ENCODE measurements around the gene ANKMY1. TPM values are rescaled to one million over a fixed set of nuclear protein-coding genes. Genes with fewer than 3 reads are reported as not detected.

The ANKMY1 gene
- total RNA-seq, 1 donor from 2014 or later, result 7.2 TPM

DNA sequence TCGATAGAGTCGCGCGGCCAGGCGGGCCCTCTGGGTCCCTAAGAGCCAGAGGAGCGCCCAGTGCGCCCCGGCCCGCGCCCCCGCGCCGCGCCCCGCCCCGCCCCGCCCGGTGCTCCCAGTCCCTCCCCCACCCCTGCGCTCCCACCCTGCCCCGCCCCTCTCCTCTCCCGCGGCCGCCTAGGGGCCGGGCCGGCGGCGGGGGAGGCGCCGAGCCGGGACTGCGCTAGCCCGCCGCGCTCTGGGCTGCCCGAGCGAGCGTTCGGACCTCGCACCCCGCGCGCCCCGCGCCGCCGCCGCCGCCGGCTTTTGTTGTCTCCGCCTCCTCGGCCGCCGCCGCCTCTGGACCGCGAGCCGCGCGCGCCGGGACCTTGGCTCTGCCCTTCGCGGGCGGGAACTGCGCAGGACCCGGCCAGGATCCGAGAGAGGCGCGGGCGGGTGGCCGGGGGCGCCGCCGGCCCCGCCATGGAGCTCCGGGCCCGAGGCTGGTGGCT, 122.3 kb downstream of the ANKMY1 start, which contains the start of gene GPC1:
TSS of gene GPC1 (plus strand) at position 207 of the 491 bp plus-strand sequence. CDS start at position 463, 256 bp downstream.
- H3K9me3 ChIP-seq (ENCODE audit: insufficient read depth, low read depth, low read length), result no peaks in the 10 kb centered on the region
- H2AFZ ChIP-seq (ENCODE audit: low read depth, low read length), result peak within 1 kb of the TSS; percentile 53
- H3K27ac ChIP-seq (ENCODE audit: low read depth, low read length), result peak within 1 kb of the TSS; percentile 87
- peak within 1 kb of the TSS; percentile 95 for H3K27ac Mint-ChIP-seq (ENCODE audit: unreplicated experiment)
- H3K9me3 Mint-ChIP-seq (ENCODE audit: unreplicated experiment), result peaks cover 1% of the 10 kb centered on the region
- H3K79me2 ChIP-seq (ENCODE audit: insufficient read depth, low read length), result peaks cover 48% of the 10 kb centered on the region
- H3K4me2 ChIP-seq (ENCODE audit: low read length), result peak within 1 kb of the TSS; percentile 100
- H3K4me1 Mint-ChIP-seq (ENCODE audit: low read depth, unreplicated experiment), result peaks cover 10% of the 10 kb centered on the region
- peak within 1 kb of the TSS; percentile 83 for H3K4me3 ChIP-seq (ENCODE audit: insufficient read depth, low read depth, low read length)
- peaks cover 2% of the 10 kb centered on the region for H3K27me3 Mint-ChIP-seq (ENCODE audit: low read depth, unreplicated experiment)
- TF ChIP-seq EZH2 (IDR thresholded peaks at IDR 0.05; ENCODE audit: insufficient read depth, low read length), result no peak
- TF ChIP-seq, protein P1, sequence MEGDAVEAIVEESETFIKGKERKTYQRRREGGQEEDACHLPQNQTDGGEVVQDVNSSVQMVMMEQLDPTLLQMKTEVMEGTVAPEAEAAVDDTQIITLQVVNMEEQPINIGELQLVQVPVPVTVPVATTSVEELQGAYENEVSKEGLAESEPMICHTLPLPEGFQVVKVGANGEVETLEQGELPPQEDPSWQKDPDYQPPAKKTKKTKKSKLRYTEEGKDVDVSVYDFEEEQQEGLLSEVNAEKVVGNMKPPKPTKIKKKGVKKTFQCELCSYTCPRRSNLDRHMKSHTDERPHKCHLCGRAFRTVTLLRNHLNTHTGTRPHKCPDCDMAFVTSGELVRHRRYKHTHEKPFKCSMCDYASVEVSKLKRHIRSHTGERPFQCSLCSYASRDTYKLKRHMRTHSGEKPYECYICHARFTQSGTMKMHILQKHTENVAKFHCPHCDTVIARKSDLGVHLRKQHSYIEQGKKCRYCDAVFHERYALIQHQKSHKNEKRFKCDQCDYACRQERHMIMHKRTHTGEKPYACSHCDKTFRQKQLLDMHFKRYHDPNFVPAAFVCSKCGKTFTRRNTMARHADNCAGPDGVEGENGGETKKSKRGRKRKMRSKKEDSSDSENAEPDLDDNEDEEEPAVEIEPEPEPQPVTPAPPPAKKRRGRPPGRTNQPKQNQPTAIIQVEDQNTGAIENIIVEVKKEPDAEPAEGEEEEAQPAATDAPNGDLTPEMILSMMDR (IDR thresholded peaks at IDR 0.05; ENCODE audit: insufficient read depth, low read depth, low read length), result no peak
- H3K27me3 ChIP-seq (ENCODE audit: insufficient read depth, low read length), result no peaks in the 10 kb centered on the region
- peak within 1 kb of the TSS; percentile 91 for H3K4me3 Mint-ChIP-seq (ENCODE audit: unreplicated experiment)
- peaks cover 3% of the 10 kb centered on the region for H3K36me3 Mint-ChIP-seq (ENCODE audit: low read depth, unreplicated experiment)
- H3K36me3 ChIP-seq (ENCODE audit: insufficient read depth, low read length), result no peaks in the 10 kb centered on the region
- H3K4me1 ChIP-seq (ENCODE audit: insufficient read depth, low read length), result peaks cover 36% of the 10 kb centered on the region
- no peak for FAIRE-seq
- peak; percentile 56 for DNase-seq (ENCODE audit: low read depth)
- H4K20me1 ChIP-seq (ENCODE audit: insufficient read depth, low read length), result peaks cover 41% of the 10 kb centered on the region
- H3K9ac ChIP-seq (ENCODE audit: low read length), result peak within 1 kb of the TSS; percentile 90

GRCh38 chr2:240434728-240435456, 122.9 kb downstream of the ANKMY1 start:
- Histone ChIP-seq H3K4me1 (ENCODE audit: insufficient read depth, low read length) (peaks cover 36% of the 10 kb centered on the region), H3K27me3 (ENCODE audit: insufficient read depth, low read length) (no peaks in the 10 kb centered on the region), H3K27ac (ENCODE audit: low read depth, low read length) (peak overlapping the region; percentile 87), H3K4me3 (ENCODE audit: insufficient read depth, low read depth, low read length) (peak overlapping the region; percentile 65), H2AFZ (ENCODE audit: low read depth, low read length) (peak overlapping the region; percentile 53), H3K36me3 (ENCODE audit: insufficient read depth, low read length) (no peaks in the 10 kb centered on the region), H3K79me2 (ENCODE audit: insufficient read depth, low read length) (peaks cover 42% of the 10 kb centered on the region), H4K20me1 (ENCODE audit: insufficient read depth, low read length) (peaks cover 37% of the 10 kb centered on the region), H3K9me3 (ENCODE audit: insufficient read depth, low read depth, low read length) (no peaks in the 10 kb centered on the region), H3K4me2 (ENCODE audit: low read length) (peak overlapping the region; percentile 93), H3K9ac (ENCODE audit: low read length) (peak overlapping the region; percentile 84)
- Mint-ChIP-seq H3K27me3 (ENCODE audit: low read depth, unreplicated experiment) (peaks cover 2% of the 10 kb centered on the region), H3K4me3 (ENCODE audit: unreplicated experiment) (peak overlapping the region; percentile 91), H3K27ac (ENCODE audit: unreplicated experiment) (peak overlapping the region; percentile 95), H3K36me3 (ENCODE audit: low read depth, unreplicated experiment) (peaks cover 3% of the 10 kb centered on the region), H3K9me3 (ENCODE audit: unreplicated experiment) (peaks cover 1% of the 10 kb centered on the region), H3K4me1 (ENCODE audit: low read depth, unreplicated experiment) (peaks cover 10% of the 10 kb centered on the region)
- DNase-seq (ENCODE audit: low read depth), result peak; percentile 79
- TF ChIP-seq EZH2 (IDR thresholded peaks at IDR 0.05; ENCODE audit: insufficient read depth, low read length), result no peak
- TF ChIP-seq, protein P1 (IDR thresholded peaks at IDR 0.05; ENCODE audit: insufficient read depth, low read depth, low read length), result no peak
- no peak for FAIRE-seq

Data from astrocyte (in vitro differentiated cells and primary cell).